HepG2 (cell line): Measurements from ENCODE around the gene TXNL4B. TPM values are rescaled to one million over a fixed set of nuclear protein-coding genes. Genes with fewer than 3 reads are reported as not detected.
A peak's percentile ranks its signal among the peaks of the same experiment; 100 is the strongest.

Source experiments
- ATAC-seq: fragments of 200-7000 bp; cut with Tn5 transposase; 3 replicates; pipeline ENCODE4 v1.9.1; 2020; ENCODE audit warnings: mild to moderate bottlenecking, moderate library complexity
- BruUV-seq: library from RNA; stranded (reverse); fragments of 400-500 nt; replicated peaks from 2 replicates; lab custom pipeline; 2021; lab: Mats Ljungman, UMichigan
- CTCF ChIA-PET: fragments of 300-600 bp; formaldehyde crosslinking; extraction: SDS; loops from one replicate; lab custom pipeline; 2021; ENCODE audit warnings: low total read pairs, inconsistent platforms, low intra/inter-chr PET ratio; lab: Yijun Ruan, JAX
- POLR2A ChIA-PET: fragments of 350-600 bp; sonication (Branson Sonifier 250); formaldehyde crosslinking; loops from one replicate; lab custom pipeline; 2020; ENCODE audit warnings: antibody characterized with exemption, inconsistent platforms; lab: Yijun Ruan, JAX
- DNase-seq: peaks from one replicate; pipeline ENCODE4 v3.0.0-alpha.2; 2015; ENCODE audit warnings: low spot score
- FAIRE-seq: peaks from 3 replicates; lab custom pipeline; 2011; peaks lifted over from hg19 to GRCh38; lab: Jason Lieb, UNC
- H2AFZ ChIP-seq: one replicate; pipeline ENCODE4 v1.6.1; 2011; ENCODE audit warnings: low read length, inconsistent platforms
- H3K27ac ChIP-seq: fragments of 300-600 bp; 3 replicates; pipeline ENCODE4 v1.8.0; 2011; ENCODE audit warnings: mixed run types, mild to moderate bottlenecking, mixed read lengths, low read length, inconsistent platforms; ENCODE audit not compliant: insufficient read depth; ENCODE audit errors: extremely low read length
- H3K27me3 ChIP-seq, 2 experiments: fragments of 200-600 bp in 1 of 2; 2 replicates in 1 of 2; 3 replicates in 1 of 2; pipeline versions ENCODE4 v1.6.0 to v1.8.0; 2011; ENCODE audit warnings: low read length in 2 of 2, mild to moderate bottlenecking in 2 of 2, moderate library complexity in 2 of 2, inconsistent platforms in 1 of 2; ENCODE audit not compliant: insufficient read depth in 2 of 2, control insufficient read depth in 1 of 2
- H3K36me3 ChIP-seq, 2 experiments: fragments of 200-600 bp in 1 of 2; replicated peaks in 1 of 2; 2 replicates in 1 of 2; 3 replicates in 1 of 2; pipeline versions ENCODE4 v1.5.1 to v1.8.0; 2011; ENCODE audit warnings: low read length in 2 of 2, inconsistent platforms in 1 of 2; ENCODE audit not compliant: insufficient read depth in 2 of 2, control insufficient read depth in 1 of 2
- H3K4me1 ChIP-seq: 2 replicates; pipeline ENCODE4 v1.5.1; 2012; ENCODE audit warnings: low read length, inconsistent platforms; ENCODE audit not compliant: insufficient read depth
- H3K4me2 ChIP-seq: 2 replicates; pipeline ENCODE4 v1.6.0; 2011; ENCODE audit warnings: low read depth, low read length, inconsistent platforms
- H3K4me3 ChIP-seq, 3 experiments: fragments of 200-600 bp in 1 of 3; sonication (generic), shearing (Covaris generic) in 1 of 3; replicated peaks in 1 of 3; 2 replicates each; pipeline ENCODE4 v1.5.1; 2011 to 2016; ENCODE audit warnings: low read length in 3 of 3, inconsistent platforms in 2 of 3, low read depth in 2 of 3, mild to moderate bottlenecking in 2 of 3, control low read depth in 1 of 3, mixed read lengths in 1 of 3; ENCODE audit not compliant: insufficient read depth in 1 of 3
- H3K79me2 ChIP-seq: one replicate; pipeline ENCODE4 v1.6.1; 2011; ENCODE audit warnings: low read length, inconsistent platforms; ENCODE audit not compliant: insufficient read depth
- H3K9ac ChIP-seq: 2 replicates; pipeline ENCODE4 v1.6.0; 2011; ENCODE audit warnings: mild to moderate bottlenecking, low read depth, low read length, inconsistent platforms; ENCODE audit not compliant: insufficient read depth
- H3K9me3 ChIP-seq: 2 replicates; pipeline ENCODE4 v1.5.1; 2012; ENCODE audit warnings: mild to moderate bottlenecking, low read length
- H4K20me1 ChIP-seq: 2 replicates; pipeline ENCODE4 v1.6.0; 2011; ENCODE audit warnings: inconsistent platforms, mild to moderate bottlenecking, low read length, moderate library complexity; ENCODE audit not compliant: insufficient read depth
- ELF3 ChIP-seq: IDR thresholded peaks from 2 replicates; pipeline ENCODE4 v1.6.1; 2016; ENCODE audit warnings: missing genetic modification reagents, missing compliant biosample characterization
- GATAD2A ChIP-seq: IDR thresholded peaks from 2 replicates; pipeline ENCODE4 v1.6.1; 2016
- HOXA7 ChIP-seq: sonication (generic); formaldehyde crosslinking; IDR thresholded peaks from 2 replicates; pipeline ENCODE4 v1.8.1; 2022; ENCODE audit warnings: mild to moderate bottlenecking, missing genetic modification reagents, moderate library complexity
- KAT2B ChIP-seq: fragments of 150-350 bp; IDR thresholded peaks from 2 replicates; pipeline ENCODE4 v1.6.1; 2014; ENCODE audit warnings: low read depth, low read length, borderline replicate concordance
- KLF11 ChIP-seq: IDR thresholded peaks from 2 replicates; pipeline ENCODE4 v1.6.1; 2016; ENCODE audit warnings: missing compliant biosample characterization
- LRRFIP1 ChIP-seq: sonication (generic); formaldehyde crosslinking; conservative IDR thresholded peaks from 2 replicates; pipeline ENCODE4 v1.4.0; 2020; ENCODE audit warnings: missing genetic modification reagents
- MYPOP ChIP-seq: sonication (generic); formaldehyde crosslinking; IDR thresholded peaks from 2 replicates; pipeline ENCODE4 v1.8.1; 2023; ENCODE audit warnings: mild to moderate bottlenecking, moderate library complexity, missing genetic modification reagents
- NCOA2 ChIP-seq: sonication (generic); formaldehyde crosslinking; IDR thresholded peaks from 2 replicates; pipeline ENCODE4 v1.8.0; 2022; ENCODE audit warnings: inconsistent platforms
- SRSF4 ChIP-seq: fragments of 200-400 bp; formaldehyde crosslinking; IDR thresholded peaks from one replicate; pipeline ENCODE4 v1.6.1; 2018; ENCODE audit warnings: mild to moderate bottlenecking, low read depth, low read length, moderate library complexity; ENCODE audit not compliant: poor library complexity, severe bottlenecking
- TAF1 ChIP-seq: sonication (generic); formaldehyde crosslinking; IDR thresholded peaks from 2 replicates; pipeline ENCODE4 v1.4.0; 2020; ENCODE audit warnings: missing genetic modification reagents
- ZBTB20 ChIP-seq: sonication (generic); formaldehyde crosslinking; IDR thresholded peaks from 2 replicates; pipeline ENCODE4 v1.8.1; 2023; ENCODE audit warnings: missing genetic modification reagents, low read depth, mild to moderate bottlenecking, borderline replicate concordance
- ZBTB38 ChIP-seq: sonication (generic); formaldehyde crosslinking; IDR thresholded peaks from 2 replicates; pipeline ENCODE4 v1.5.1; 2020; ENCODE audit warnings: mild to moderate bottlenecking, missing genetic modification reagents
- ZFAT ChIP-seq: sonication (generic); formaldehyde crosslinking; conservative IDR thresholded peaks from 2 replicates; pipeline ENCODE4 v1.8.1; 2023; ENCODE audit warnings: missing genetic modification reagents, inconsistent platforms
- ZFP91 ChIP-seq: sonication (generic); formaldehyde crosslinking; IDR thresholded peaks from 2 replicates; pipeline ENCODE4 v1.9.0; 2022; ENCODE audit warnings: missing genetic modification reagents, mild to moderate bottlenecking, borderline replicate concordance
- ZFX ChIP-seq: sonication (generic); formaldehyde crosslinking; IDR thresholded peaks from 2 replicates; pipeline ENCODE4 v1.4.0; 2020; ENCODE audit warnings: mild to moderate bottlenecking, low read depth, missing genetic modification reagents, moderate library complexity
- ZGPAT ChIP-seq: IDR thresholded peaks from 2 replicates; pipeline ENCODE4 v1.6.1; 2016; ENCODE audit warnings: mild to moderate bottlenecking
- ZNF121 ChIP-seq: sonication (generic); formaldehyde crosslinking; IDR thresholded peaks from 2 replicates; pipeline ENCODE4 v1.5.0; 2020; ENCODE audit warnings: mild to moderate bottlenecking, missing genetic modification reagents
- ZNF225 ChIP-seq: sonication (generic); formaldehyde crosslinking; IDR thresholded peaks from 2 replicates; pipeline ENCODE4 v1.4.0; 2020; ENCODE audit warnings: mild to moderate bottlenecking, missing genetic modification reagents
- WGBS: methylation state at CpG from one replicate; pipeline ENCODE4 v1.1.6; 2017; ENCODE audit warnings: low lambda C conversion rate; 5-methylcytosine and 5-hydroxymethylcytosine counted together
- in situ Hi-C: cut with HindIII; loops from 2 replicates; pipeline ENCODE4 v1.10.0; 2017; ENCODE audit warnings: low pct_unique_long_range_greater_than_20kb; ENCODE audit not compliant: extremely low pct_ligation_motif_present
- intact Hi-C: fragments of 100-400 bp; cut with micrococcal nuclease; formaldehyde crosslinking; loops from one replicate; pipeline ENCODE4 v1.10.0; 2022; ENCODE audit not compliant: unreplicated experiment
- polyA plus RNA-seq, 8 experiments: library from polyadenylated mRNA; depleted of rRNA in 3 of 8; stranded (reverse) in 7 of 8; unstranded in 1 of 8; fragments of >200 nt; fragmentation: Illumina TruSeq in 4 of 8; extraction: Trizol in 4 of 8; gene quantifications; 2 replicates each; pipeline versions ENCODE4 v1.2.1 to v1.2.3, GENCODE V29; 2011 to 2016; ENCODE audit warnings: low read depth in 4 of 8, missing spikeins in 1 of 8, mixed read lengths in 1 of 8; ENCODE audit not compliant: insufficient read depth in 1 of 8
- total RNA-seq, 5 experiments: library from RNA; depleted of rRNA; stranded (reverse); fragments of >200 nt; fragmentation: Illumina TruSeq; extraction: Trizol; gene quantifications; 2 replicates each; pipeline ENCODE4 v1.2.3, GENCODE V29; 2016; ENCODE audit warnings: low read depth in 1 of 5

Gene TXNL4B
- total and polyA plus RNA-seq, 2 of the 13 experiments (the other 11 are each of a cell fraction or from before 2014, with no cell fraction given): 17.4 to 18.3 TPM

- Histone ChIP-seq H3K4me2 (peak overlapping the region; percentile 27), H3K27me3 (no peaks in the 10 kb centered on the region), H4K20me1 (no peaks in the 10 kb centered on the region), H3K4me3 (no peak overlapping the region), H3K9me3 (no peaks in the 10 kb centered on the region), H3K9ac (no peak overlapping the region; the same call in 1 of the 2 replicates), H3K4me1 (peaks cover 45% of the 10 kb centered on the region), H2AFZ (peak overlapping the region; percentile 10), H3K27ac (peak overlapping the region; percentile 41), H3K79me2 (no peaks in the 10 kb centered on the region), H3K36me3 (no peaks in the 10 kb centered on the region)
- 29% methylated on average over 2 of the region's 2 CpGs for WGBS
- in situ Hi-C loops (no loop called here), intact Hi-C loops (no loop called here)
- no TSS peak for BruUV-seq
- peak; percentile 65 for DNase-seq
- ChIA-PET CTCF (no interaction called here), POLR2A (interaction anchor here (1.1 to 2.2 kb wide), 3 partner anchors 12 to 25 kb away, joined by 3 to 9 read pairs (median 6); partner anchors contain the start of gene HP)
- no peak for FAIRE-seq
- ATAC-seq: peak; percentile 90
- TF ChIP-seq KAT2B (no peak), KLF11 (CRISPR knock-in tag) (0 out of 2 replicates have a peak, but pooled peaks have one; percentile 38), NCOA2 (CRISPR knock-in tag) (peak; percentile 16; the same call in 1 of the 2 replicates), ZFP91 (CRISPR knock-in tag) (0 out of 2 replicates have a peak, but pooled peaks have one; percentile 33), LRRFIP1 (CRISPR knock-in tag) (no peak), HOXA7 (CRISPR knock-in tag) (no peak), ZFAT (CRISPR knock-in tag) (no peak), ZNF225 (CRISPR knock-in tag) (no peak), ZNF121 (CRISPR knock-in tag) (no peak), SRSF4 (no peak), MYPOP (CRISPR knock-in tag) (no peak), ELF3 (CRISPR knock-in tag) (peak; percentile 43; the same call in 1 of the 2 replicates), GATAD2A (CRISPR knock-in tag) (peak; percentile 46), ZBTB20 (CRISPR knock-in tag) (peak; percentile 23; the same call in 1 of the 2 replicates), TAF1 (CRISPR knock-in tag) (no peak), ZFX (CRISPR knock-in tag) (peak; percentile 17; the same call in 1 of the 2 replicates), ZBTB38 (CRISPR knock-in tag) (peak; percentile 36; the same call in 1 of the 2 replicates), ZGPAT (0 out of 2 replicates have a peak, but pooled peaks have one; percentile 21)
Observed at GRCh38 chr16:72042157-72042660, 51.2 kb downstream of the TXNL4B start.
